HG03135 (cell line): ENCODE measurements around the gene MYBPC2.
"Not testable (repeated sequence)": the region's sequence is repeated elsewhere in the genome, so short reads cannot be mapped to it uniquely, and the experiment has no call there.

Experiments used
- ATAC-seq: cut with Tn5 transposase; IDR thresholded peaks from one replicate; pipeline ENCODE4 v1.9.1; 2021; ENCODE audit warnings: mild to moderate bottlenecking, moderate library complexity; ENCODE audit not compliant: unreplicated experiment

Gene MYBPC2

DNA sequence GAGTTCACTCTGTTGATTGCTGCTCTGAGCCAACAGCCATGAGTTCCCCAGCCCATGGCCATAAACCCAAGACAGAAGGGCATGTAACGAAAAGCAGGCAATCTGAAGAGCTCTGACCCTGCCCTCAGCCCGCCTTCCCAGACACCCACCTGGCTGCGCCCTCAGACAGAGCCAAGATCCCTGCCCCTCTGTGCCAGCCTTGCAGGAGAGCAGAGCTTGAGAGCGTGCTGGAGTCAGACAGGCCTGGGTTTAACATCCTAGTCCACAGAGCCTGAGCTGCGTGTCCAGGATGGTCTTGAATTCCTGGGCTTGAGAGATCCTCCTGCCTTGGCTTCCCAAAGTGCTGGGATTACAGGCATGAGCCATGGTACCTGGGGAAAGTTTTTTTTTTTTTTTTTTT, 24.6 kb downstream of the MYBPC2 start:
- ATAC-seq = no peak

- no peak for ATAC-seq
These were observed 25.8 kb downstream of the MYBPC2 start for GRCh38 chr19:50458396-50459066.

DNA sequence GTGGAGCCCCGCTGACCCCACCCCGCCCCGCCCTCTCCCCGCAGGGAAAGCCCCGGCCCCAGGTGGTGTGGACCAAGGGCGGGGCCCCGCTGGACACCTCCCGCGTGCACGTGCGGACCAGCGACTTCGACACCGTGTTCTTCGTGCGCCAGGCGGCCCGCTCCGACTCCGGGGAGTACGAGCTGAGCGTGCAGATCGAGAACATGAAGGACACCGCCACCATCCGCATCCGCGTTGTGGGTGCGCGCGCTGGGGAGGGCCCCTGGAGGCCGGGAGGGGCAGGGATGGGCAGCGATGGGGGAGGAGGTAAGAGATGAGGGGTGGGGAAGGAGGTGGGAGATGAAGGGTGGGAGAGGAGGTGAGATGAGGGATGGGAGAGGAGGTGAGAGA, 26.4 kb downstream of the MYBPC2 start:
- ATAC-seq = no peak

GRCh38 chr19:50459638-50460037, 26.9 kb downstream of the MYBPC2 start:
- no peak for ATAC-seq

DNA sequence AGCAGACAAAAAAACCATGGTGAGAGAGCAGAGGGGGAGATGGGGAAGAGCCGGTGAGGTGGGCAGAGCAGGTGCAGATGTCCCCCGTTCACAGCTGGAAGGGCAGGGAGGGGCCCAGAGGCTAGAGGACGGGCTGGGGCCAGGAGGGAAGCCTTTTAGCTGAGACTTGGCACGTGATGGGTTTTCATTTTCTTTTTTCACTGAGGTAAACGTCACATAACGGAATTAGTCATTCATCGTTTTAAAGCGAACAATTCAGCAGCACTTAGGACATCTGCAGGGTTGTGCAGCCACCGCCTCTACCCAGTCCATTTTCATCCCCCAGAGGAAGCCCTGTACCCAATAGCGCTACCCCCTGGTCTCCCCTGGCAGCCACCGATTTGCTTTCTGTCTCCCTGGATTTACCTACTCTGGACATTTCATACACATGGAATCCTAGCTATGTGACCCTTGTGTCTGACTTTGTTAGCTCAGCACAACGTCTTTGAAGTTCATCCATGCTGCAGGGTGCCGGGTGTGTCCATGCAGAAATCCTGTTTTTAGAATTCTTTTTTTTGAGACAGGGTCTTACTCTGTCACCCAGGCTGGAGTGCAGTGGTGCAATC, 27.6 kb downstream of the MYBPC2 start:
- ATAC-seq = no peak

- peak; percentile 52 for ATAC-seq
These were observed 28.6 kb downstream of the MYBPC2 start for GRCh38 chr19:50461066-50461875.

DNA sequence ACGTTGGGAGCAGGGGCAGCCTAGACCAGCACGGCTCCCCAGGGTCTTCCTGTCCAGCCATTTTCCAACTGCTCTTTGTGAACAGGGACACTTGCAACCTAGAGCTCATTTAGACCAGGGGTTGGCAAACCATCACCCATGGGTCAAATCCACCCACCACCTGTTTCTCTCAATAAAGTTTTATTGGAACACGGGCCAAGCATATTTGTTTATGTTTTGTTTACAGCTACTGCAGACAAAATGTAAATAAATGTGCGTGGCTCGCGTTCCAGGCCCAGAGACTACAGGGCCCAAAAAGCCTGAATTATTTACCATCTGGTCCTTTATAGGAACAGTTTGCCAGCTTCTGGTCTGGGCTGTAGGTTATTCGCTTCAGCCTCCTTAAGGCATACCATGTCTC, 30.3 kb downstream of the MYBPC2 start:
- ATAC-seq = no peak

DNA sequence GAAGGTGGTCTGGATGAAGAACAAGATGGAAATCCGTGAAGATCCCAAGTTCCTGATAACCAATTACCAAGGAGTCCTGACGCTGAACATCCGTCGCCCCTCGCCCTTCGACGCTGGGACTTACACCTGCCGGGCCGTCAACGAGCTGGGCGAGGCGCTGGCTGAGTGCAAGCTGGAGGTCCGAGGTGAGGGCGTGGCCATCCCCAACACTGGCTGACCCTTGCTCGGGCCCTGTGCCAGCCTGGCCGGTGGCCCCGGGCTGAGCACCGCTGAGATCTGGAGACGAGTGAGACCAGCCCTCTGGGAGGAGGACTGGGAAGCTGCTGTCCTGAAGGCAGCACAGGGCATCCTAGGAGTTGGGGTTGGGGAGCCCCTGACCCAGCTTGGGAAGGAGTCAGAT, 31.7 kb downstream of the MYBPC2 start:
- no peak for ATAC-seq

GRCh38 chr19:50465000-50465399, 32.3 kb downstream of the MYBPC2 start:
- no peak for ATAC-seq

- ATAC-seq = no peak
These were observed 33.5 kb downstream of the MYBPC2 start for GRCh38 chr19:50465986-50466705.

DNA sequence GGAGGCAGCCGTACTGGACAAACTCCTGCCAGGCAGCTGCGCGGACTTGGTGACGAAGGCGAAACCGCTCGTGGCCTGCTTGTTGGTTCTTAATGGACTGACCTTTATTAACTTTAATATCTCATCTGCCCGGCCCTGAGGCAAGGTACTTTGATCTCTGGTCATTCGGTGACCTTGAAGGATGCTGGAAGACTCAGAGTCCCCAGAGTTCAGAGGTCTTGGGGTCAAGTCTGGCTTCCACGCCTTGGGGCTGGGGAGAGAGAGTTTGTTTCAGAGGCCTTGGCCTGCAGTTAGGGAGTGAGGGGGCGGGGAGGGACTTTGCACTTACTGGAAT, 34.0 kb downstream of the MYBPC2 start:
- no peak for ATAC-seq

GRCh38 chr19:50467566-50467965, 34.9 kb downstream of the MYBPC2 start:
- ATAC-seq = no peak

- ATAC-seq = no peak
These were observed 36.1 kb downstream of the MYBPC2 start for GRCh38 chr19:50468818-50469217.

DNA sequence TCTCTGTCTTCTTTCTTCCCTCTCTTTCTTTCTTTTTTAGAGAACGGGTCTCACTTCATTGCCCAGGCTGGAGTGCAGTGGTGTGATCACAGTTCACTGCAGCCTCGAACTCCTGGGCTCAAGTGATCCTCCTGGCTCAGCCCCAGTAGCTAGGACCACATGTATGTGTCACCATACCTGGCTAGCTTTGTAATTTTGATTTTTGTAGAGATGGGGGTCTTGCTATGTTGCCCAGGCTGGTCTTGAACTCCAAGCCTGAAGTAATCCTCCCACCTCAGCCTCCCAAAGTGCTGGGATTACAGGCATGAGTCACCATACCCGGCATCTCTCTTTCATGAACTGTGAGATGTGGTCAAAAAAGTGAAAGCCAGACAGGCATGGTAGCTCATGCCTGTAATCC, 40.6 kb downstream of the MYBPC2 start:
- not testable (repeated sequence) for ATAC-seq

- ATAC-seq = no peak
These were observed 42.4 kb downstream of the MYBPC2 start for GRCh38 chr19:50475101-50475568.

GRCh38 chr19:50475736-50476223, 43.1 kb downstream of the MYBPC2 start:
- ATAC-seq = no peak

DNA sequence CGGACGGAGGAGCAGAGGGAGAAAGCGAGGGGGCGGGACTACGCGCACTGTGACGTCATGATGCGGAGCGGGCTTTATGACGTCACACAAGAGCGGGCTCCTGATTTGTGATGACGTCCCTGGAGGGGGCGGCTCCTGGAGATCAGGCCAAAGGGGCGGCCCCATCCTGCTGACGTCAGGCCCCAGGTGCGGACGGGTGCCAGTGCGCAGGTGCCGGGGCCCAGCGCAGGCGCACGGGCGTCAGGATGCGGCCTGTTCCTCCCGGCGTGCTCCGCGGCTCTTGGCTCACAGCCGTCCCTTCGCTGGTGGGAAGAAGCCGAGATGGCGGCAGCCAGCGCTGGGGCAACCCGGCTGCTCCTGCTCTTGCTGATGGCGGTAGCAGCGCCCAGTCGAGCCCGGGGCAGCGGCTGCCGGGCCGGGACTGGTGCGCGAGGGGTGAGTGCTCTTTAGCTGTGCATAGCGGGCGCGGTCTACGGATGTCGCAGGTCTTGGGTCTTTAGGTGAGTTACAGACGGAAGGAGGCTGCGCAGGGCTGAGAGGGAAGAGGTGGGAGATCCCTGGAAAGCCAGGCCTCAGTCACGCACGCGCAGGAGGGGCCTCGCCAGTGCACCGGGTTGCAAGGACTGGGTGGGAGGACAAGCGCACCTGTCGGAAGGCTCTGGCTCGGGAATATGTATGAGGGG, 43.7 kb downstream of the MYBPC2 start, which contains the start of the genes EMC10 and GARIN5A:
Gene EMC10 (plus strand): TSS at position 284 of the 683 bp plus-strand sequence. CDS start 38 bp downstream, at position 322.
Gene GARIN5A (minus strand): TSS at position 625 of the 683 bp plus-strand sequence. CDS start 460 bp downstream, at position 165.
- peak; percentile 72 for ATAC-seq

GRCh38 chr19:50476907-50477238, 44.2 kb downstream of the MYBPC2 start:
- ATAC-seq = no peak

DNA sequence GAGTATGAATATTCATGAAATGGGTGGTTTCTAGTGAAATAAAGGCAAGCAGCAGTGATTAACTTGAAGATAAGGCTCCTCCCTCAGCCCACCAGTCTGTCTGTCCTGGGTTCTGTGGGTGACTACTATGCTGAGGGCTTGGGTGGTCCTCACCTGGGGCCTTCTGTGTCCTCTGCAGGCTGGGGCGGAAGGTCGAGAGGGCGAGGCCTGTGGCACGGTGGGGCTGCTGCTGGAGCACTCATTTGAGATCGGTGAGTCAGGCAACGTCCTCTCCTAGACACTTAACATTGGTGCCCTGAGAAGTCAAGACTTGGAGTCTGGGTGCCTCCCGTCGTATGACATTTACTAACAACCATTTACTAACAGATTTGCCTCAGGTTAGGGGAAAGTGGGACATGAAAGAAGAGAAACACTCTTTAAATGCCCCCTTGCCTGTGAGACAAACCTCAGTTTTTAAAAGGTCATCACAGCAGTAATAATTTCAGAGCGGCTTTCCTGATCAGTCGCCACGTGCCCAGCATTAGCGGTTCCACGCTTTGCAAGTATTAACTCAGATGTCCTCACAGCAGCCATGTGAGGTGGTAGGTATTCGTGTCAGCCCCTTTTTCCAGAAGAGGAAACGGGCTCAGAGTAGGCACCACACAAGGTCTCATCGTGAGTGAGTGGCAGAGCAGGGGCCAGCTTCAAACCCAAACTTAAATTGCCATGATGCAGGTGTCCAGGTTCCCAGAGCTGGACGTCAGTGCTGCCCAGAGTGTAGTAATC, 45.2 kb downstream of the MYBPC2 start:
- ATAC-seq = no peak
